NOMO-1 treated with dmso at 0.1 percent for 144 hours (cell line): ENCODE measurements around the gene AEBP1.
A peak's percentile ranks its signal among the peaks of the same experiment; 100 is the strongest.

ENCODE experiments used
- DNase-seq: peaks from one replicate; lab custom pipeline; 2025; ENCODE audit not compliant: unreplicated experiment; lab: John Stamatoyannopoulos, UW

The AEBP1 gene

DNA sequence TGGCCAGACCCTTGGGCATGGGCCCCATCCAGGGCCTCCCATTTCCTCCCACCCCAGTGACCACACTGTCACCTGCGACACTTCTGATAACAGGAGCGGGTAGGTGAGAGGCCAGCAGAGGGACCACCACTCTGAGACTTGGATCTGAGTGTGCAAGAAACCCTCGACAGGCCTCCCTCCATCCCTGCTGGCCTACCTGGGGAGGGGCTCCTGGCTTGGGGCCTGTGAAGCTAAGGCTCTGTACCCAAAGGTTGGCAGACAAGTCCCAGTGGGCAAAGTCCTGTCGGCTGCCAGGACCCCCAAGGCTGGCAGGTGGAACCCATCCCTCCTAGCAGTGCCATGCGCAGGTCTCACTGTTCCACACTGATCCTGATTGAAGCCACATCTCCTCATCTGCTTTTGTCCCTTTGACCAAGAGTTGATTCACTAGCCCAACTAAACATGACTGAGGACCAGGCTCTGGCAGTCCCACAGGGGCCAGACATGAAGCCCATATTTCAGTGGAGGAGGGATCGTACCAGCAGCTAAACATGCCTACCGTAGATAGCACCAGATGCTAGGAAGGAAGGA lies 37.6 kb upstream of the AEBP1 start:
- no peak for DNase-seq

DNA sequence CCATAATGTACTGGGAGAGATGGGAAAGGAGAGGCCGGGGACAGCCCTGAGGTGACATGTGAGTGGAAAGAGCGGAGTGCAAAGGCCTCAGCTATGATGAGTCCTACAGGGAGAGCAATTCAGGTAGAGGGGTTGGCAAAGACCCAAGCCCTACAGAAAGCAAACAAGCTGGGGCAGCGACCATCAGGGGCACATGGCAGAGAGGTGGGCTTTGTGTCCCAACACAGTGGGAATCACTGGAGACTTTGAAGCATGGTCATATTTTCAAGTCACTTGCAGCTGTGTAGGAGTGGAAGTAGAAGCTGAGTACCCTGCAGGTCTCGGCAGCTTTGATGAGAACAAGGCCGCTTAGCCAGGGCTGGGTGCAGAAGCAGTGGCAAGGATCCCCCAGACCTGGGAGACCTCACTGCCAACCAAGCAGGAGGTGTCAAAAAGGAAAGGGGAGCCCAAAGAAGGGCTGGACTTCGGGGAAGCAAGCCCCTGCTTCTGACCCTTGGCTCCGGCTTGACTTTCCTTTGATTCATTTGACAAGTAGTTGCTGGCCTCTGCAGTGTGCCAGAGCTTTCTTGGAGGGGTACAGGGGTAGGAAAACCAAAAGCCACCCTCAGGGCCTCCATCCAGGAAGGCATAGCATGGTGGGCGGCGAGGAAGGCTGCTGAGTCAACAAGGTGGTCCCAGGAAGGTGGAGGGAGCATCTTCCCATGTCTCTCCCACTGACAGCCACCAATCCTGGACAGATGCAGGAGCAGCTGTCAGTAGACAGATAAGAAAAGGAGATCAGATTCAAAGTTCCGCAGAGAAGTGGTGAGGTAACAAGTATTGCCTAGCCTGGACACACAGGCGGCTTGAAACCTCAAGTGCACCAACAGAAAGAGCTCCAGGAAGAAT lies 36.8 kb upstream of the AEBP1 start:
- no peak for DNase-seq

DNA sequence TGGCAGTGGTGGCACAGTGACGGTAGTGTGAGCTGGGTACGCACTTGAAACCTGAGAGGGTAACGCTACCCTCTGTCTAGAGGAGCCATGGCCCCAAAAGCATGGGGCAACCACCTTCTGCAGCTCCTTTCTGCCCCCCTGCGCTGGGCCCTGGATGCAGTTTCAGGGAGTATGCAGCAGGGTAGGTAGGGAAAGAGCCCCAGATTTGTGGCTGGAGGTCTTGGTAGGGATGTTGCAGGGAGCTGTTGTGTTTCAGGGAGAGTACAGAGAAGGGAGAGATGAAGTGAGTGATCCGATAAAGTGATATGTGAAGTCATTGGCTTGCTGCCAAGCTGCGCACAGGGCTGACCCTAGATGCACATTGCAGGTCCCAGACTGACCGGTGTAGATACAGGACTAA lies 36.1 kb upstream of the AEBP1 start:
- DNase-seq = no peak

DNA sequence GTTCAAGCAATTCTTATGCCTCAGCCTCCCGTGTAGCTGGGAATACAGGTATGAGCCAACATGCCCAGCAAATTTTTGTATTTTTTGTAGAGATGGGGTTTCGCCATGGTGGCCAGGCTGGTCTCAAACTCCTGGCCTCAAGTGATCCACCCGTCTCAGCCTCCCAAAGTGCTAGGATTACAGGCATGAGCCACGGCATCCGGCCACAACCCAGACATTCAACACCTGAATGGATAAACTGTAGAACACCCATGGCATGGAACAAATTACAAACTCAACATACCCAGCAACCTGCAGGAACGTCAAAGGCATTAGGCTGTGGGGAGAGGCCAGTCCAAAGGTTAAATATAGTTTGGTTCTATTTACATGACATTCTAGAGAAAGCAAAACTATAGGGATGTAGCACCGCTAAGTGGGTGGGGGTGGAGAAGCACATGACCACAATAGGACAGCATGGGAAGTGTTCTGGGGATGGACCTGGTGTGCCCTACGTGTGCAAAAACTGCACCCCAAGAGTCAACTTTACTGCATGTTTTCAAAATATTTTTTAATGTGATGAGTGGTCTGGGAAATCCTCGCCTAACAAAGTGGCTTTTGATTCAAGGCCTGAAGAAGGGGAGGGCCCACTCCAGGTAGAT lies 32.3 kb upstream of the AEBP1 start:
- no peak for DNase-seq

DNA sequence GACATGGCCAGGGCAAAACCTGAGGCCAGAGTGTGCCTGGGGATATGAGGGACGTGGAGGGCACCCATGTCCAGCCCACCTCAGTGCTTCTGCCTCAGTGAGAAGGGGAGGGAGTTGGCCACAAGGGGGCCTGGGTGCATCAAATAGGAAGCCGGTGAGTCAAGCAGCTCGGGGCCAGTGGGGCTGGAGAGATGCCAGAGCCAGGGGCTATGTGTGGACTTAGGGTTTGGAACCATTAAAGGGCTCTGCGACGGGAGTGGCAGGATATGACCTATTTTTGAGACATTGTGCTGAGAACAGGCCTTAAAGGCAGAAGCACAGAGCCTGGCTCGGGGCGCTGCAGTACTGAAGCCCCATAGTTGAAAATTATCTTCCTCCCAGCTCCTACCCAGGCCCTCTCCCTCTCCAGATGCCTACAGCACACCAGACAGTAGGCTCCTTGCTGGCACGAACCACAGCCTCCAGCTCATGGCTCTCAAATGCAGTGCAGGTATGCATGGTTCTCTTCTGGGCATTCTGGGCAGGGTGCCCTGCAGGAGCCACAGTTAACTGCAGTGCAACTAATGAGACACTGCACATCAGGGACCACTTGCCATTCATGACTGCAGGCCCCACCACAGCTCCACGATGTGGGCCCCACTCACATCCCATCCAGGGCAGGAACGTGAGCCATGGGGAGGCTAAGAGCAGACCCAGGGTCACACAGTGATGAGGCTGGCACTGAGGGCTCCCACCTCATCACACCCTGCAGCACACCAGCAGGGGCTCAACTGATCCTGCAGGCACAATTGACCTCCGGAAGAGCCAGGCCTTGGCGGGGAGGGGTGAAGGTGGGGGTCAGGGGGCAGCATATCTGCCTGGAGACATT lies 31.5 kb upstream of the AEBP1 start:
- no peak for DNase-seq

DNA sequence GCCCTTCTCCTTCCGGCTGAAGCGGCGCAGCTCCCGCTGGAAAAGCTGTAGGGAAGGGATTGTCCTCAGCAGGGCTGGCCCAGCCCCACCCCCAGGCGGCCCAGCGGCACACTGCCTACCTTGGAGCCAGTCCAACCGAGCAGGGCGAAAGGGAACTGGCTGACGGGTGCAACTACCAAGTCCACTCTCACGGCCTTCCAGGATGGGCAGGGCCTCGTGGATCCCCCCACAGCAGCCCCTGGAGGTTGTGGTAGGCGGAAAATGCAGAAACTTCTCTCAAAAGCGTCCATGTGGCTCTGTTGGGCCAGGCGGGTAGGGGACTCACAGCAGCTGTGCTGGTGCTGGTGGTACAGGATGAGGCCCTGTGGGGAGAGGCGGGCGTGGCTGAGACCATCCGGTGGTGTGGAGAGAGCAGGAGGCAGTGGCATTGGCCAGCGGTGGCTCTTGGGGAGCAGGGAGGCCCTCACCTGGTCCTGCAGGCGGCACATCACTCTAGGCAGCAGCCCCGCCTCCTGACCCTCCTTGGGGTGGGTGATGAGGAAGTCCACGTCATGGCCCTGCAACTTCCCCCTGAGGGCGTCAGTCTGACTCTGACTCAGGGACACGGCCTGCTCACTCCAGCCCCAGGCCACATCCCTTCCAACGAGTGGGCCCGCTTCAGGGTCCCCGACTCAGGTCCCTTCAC lies 30.3 kb upstream of the AEBP1 start:
- DNase-seq = peak; percentile 62

DNA sequence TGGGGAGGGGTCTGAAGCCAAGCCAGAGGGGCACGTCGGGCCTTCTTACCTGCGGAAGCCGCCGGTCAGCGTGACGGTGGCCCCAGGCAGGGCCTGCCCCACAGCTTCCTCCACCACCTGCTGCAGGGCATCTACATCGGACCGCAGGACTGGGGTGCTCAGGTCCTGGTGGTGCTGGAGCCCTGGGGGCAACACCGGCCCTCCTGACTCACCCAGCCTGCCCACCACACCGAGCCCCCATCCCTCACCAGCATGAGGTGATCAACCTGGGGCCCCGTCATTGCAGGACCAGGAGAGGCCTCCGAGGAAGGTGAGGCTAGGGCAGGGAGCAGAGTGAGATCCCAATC lies 29.8 kb upstream of the AEBP1 start:
- no peak for DNase-seq

DNA sequence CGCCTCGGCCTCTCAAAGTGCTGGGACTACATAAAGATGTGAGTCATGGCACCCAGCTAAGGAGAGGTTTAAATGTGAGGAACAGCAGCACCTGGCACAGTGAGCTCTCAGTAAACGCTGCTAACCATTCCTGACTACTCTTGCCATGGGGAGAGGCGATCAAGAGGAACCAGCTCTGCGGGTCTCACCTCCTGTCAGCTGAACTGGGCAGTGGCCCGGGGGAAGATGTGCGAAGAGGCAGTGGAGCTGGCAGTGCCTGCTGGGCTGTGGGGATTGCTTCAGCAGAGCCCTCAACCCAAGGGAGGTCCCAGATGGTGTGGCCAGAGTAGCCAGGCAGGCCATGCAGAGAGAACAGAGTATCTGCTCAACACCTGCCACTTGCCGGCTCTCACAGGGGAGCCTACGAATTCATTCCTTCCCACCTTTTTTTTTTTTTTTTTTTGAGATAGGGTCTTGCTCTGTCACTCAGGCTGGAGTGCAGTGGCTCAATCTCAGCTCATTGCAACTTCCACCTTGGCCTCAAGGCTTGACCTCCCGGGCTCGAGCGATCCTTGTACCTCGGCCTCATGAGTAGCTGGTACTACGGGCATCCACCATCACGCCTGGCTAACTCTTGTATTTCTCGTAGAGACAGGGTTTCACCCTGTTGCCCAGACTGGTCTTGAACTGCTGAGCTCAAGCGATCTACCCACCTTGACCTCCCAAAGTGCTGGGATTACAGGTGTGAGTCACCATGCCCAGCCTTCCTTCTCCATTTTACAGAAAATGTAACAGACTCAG lies 28.7 kb upstream of the AEBP1 start:
- no peak for DNase-seq

DNA sequence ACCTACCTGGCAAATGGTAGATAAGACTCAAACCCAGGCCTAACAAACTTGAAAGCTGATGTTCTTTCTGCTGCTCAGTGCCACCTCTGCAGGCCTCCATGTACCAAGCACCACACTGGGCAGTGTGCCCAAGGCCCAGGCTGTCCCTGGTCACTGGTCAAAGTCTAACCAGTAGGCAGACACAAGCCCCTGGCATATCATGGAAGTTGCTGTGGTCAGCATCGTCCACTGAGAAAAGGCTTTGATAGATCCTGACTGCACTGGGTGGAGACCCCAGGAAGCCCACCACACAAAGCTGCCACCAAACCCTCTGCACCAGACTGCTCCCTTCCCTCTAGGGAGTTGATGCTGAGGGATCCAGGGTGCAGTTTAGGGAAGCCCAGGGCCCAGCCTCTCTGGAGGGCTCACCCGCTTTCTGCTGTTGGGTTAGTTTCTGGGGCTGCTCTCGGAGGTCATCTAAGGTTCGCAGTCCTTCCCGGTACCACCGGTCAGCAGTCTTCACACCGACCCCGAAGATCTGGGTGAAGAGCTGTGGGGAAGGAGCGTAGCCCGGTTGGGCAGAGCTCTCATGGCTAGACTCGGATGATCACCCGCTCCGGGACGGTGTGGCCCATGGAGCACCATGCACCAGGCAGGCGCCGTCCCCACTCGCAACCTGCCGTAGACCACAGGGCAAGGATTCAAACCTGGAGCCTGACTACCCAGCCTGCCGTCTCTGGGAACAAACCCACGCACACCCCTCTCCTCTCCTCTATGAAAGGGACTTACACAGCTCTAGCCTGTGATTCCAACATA lies 27.8 kb upstream of the AEBP1 start:
- no peak for DNase-seq

DNA sequence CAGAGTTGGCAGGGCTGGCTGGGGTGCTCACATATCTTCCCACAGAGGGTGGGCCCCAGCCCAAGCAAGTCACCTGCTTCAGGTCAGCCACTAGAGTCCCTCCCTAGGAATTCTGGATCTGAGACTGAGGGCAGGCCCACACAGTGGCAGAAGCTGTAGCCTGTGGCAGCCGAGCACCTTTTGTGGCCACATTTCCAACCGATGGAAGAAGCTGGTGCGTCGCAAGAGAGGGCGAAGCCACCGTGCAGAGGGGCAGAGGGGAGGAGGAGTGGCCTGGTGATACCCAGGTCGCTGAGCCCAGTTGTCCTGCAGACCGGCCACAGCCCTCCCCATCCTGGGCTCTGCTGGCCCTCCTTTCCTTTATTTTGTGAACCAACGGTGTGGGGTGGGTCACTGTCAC lies 27.1 kb upstream of the AEBP1 start:
- no peak for DNase-seq

DNA sequence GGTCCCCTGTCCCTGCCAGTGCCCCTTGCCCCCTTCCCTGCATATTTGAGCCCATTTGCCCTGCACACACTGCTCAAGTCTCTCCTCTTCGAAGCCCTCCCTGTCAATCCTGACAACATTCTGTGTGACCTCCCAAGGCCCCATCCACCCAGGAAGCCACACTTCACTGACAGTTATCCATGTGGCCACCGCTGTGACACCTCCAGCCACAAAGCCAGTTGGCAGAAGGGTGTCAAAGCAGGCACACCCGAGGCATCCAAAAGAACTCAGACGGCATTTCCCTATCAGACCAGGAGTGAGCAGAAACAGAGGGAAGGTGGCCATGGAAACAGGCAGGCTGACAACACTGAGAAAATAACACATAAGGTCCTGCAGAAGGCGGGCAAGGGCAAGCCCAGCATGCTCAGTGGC lies 26.5 kb upstream of the AEBP1 start:
- no peak for DNase-seq

DNA sequence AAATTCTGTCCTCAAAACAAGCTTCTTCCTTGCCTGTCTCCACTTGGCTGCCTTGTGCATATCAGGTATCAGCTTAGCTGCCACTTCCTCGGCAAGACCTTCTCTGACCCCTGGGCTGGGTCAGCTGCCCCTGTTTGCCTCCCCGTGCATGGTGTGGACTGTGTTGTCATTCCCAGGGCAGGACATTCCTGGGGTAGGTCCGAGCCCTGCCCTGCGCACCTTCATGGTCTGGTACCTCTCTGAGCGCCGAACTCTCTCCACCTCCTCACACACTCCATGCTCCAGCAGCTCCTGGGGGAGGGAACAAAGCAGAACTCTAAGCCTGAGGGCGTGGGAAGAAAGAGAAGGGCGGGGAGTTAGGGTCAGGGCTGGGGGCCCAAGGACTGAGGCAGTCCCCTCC lies 25.6 kb upstream of the AEBP1 start:
- no peak for DNase-seq

DNA sequence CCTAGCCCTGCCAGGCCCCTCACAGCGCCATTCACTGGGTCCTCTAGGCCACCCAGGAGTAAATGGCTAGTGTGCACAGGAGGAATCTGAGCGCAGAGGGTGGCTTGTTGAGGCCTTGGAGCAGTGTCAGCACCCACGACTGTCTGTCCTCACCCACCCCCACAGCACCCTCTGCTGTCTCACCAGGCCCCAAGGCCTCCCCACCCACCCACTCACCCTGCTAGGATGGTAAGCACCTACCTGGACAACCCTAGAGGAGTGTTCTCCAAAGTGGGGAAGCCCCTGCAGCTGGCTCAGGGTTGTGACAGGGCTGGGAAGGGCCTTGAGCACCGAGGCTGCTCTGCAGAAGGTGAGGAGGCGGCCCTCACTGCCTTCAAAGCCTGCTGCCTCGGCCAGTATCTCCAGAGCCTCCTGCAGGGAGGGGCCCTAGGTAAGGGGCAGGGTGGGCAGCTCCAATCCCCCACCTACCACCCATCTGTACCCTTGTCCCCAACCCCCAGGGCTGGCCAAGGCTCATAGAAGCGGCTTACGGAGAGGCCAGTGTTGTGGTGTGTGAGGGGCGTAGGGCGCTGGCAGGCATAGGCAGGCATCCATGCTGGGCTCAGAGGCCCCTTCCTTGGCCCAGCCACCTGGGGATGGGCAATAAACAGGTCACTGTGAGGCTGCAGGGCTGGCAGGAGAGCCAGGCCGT lies 24.7 kb upstream of the AEBP1 start:
- DNase-seq = no peak

DNA sequence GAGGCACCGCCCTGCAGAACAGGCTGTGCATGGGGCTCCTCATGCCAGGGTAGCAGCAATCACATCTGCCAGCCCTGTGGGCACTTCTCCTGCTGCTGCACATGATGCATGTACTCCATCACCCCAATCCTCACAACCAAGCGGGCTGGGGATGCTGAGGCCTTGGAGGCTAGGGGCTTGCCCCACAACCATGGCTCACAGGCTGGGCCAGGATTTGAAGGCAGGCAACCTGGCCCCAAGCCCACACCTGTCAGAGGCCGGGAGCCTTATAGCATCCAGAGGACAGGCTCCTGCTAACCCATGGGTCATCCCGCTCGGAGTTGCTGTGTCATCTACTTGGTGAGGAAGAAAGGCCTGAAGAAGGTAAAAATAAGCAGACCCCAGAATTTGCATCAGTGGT lies 24.0 kb upstream of the AEBP1 start:
- DNase-seq = no peak

DNA sequence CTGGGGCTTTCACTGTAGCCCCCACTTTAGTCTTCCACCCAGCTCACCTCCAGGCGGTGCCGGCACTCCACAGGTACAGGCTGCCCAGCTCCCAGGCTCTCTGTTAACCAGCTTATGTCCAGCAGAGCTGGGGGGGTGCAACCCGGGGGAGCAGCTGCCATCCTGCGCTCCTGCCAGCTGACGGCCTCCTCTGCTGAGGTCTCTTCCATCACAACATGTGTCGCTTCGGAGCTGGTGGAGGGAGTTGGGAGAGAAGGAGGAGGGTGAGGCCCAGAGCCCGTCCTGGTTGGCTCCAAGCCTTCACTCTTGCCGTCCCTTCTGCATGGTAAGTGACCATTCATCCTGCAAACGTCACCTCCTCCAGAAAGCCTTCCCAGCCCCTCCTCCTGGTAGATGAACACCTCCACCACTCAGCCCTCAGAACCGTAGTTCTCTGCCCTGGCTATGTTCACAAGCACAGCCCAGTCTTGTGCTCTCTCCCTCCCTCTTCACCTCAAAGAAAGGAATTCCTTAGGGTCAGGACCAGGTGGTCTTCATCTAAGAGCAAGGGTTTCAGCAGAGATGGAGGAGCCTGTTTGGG lies 23.4 kb upstream of the AEBP1 start:
- DNase-seq = no peak

DNA sequence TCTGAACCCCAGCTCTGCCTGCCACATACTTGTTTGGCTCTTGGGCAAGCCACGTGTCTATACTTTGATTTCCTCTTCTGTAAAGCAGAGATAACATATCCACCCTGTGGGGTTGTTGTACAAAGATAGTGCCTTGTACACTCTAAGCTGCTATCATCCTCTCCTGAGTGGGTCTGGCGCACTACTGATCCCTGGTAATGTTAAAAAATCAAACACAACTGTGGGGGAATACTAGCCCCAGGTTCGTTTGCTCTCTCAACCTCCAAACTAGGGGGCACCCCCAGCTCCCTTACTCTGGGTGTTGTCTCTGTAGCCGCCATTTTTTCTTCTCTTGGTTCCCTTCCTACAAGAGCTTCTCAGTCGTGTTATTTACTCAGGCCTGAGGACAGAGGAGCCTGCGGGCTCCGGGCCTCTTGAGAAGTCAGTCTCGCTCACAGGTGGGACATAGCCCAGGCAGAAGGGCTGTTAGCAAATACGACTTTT lies 22.8 kb upstream of the AEBP1 start:
- no peak for DNase-seq

DNA sequence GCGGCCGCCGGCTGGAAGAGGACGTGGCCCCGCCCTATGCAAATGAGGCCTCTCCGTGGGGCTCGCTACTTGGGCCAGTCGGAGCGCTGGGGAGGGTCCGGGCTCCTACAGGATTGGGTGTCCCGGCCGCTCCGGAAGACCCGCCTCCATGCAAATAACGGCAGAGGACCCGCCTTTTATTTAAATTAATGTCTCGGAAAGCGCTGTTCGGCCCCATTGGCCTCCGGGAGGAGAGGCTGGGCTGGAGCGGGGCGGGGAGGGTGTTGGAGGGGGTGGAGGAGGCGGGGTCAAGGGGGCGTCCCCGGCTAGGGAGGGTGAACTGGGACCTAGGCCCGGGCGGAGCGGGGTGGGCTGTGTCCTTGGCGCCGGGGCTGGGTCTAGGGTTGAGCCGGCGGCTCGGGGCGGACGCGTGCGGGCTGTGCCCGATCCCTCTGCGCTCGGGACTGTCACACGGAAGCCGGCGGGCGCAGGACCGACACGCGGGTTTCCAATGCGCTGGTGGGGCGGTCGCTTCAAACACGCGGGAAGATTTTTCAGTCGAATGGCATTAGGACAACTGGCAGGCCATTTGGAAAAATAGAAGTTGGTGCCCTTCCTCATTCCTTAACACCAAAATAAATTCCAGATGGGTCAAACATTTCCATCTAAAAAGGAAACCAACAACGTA lies 21.5 kb upstream of the AEBP1 start:
- DNase-seq = peak; percentile 99

DNA sequence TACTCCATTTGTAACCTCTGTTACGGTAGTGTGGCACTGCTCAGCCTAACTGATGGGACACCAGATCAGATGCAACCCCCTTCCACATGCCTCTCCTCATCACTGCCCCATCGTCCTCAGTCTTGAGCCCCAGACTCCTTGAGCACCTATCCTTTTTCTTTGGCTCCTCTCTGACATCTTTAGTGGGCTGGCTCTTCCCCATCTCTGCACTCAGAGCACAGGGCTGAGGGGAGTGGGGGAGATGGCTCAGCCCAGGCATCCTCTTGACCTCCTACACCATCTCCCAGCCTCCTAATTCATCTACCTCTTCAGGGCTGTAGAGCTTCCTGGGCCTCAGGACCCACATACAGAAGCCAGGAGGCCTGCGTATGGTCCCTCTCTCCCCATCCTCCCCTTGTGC lies 20.3 kb upstream of the AEBP1 start:
- DNase-seq = no peak
